Endothelial cell of umbilical vein (primary cell): ENCODE data around the gene SPART.

Experiments used
- CTCF ChIP-seq, 2 donors: IDR thresholded peaks; 1 replicate in 1 of 2; 2 replicates in 1 of 2; pipeline ENCODE4 v1.5.1; 2011; ENCODE audit warnings: low read length in 2 of 2, mild to moderate bottlenecking in 2 of 2, moderate library complexity in 2 of 2, control low read depth in 1 of 2, inconsistent platforms in 1 of 2, low read depth in 1 of 2; ENCODE audit not compliant: insufficient read depth in 1 of 2; ENCODE audit errors: extremely low read depth in 1 of 2
- GATA2 ChIP-seq: IDR thresholded peaks from 2 replicates; pipeline ENCODE4 v1.7.0; 2011; ENCODE audit warnings: low read depth, mild to moderate bottlenecking, moderate library complexity, mixed read lengths, low read length; ENCODE audit not compliant: insufficient read length, insufficient read depth
- POLR2A ChIP-seq: IDR thresholded peaks from 2 replicates; pipeline ENCODE4 v1.6.1; 2012; ENCODE audit warnings: low read depth, mild to moderate bottlenecking, control low read depth, low read length
- POLR2AphosphoS5 ChIP-seq: IDR thresholded peaks from 2 replicates; pipeline ENCODE4 v1.6.1; 2012; ENCODE audit warnings: low read depth, mild to moderate bottlenecking, control low read depth, low read length, moderate library complexity; ENCODE audit not compliant: insufficient read depth

GRCh38 chr13:36323408-36323807 lies 22.8 kb downstream of the SPART start:
- TF ChIP-seq CTCF (IDR thresholded peaks at IDR 0.05; ENCODE audit: extremely low read depth in 1 of 2, insufficient read depth in 1 of 2, low read depth in 1 of 2, low read length in 2 of 2) (no peak), POLR2AphosphoS5 (no peak), GATA2 (no peak), POLR2A (no peak)
